Loucy (cell line): ENCODE data around the gene KIF2C.

Experiments
- H2AFZ ChIP-seq: fragments of 200-600 bp; sonication (generic); 2 replicates; pipeline ENCODE4 v1.6.0; 2016; ENCODE audit warnings: antibody characterized with exemption, mild to moderate bottlenecking, low read length, moderate library complexity
- H3F3A ChIP-seq: fragments of 200-600 bp; 2 replicates; pipeline ENCODE4 v1.6.0; 2016; ENCODE audit warnings: antibody characterized with exemption, low read depth, mild to moderate bottlenecking
- H3K27me3 ChIP-seq: fragments of 200-600 bp; sonication (generic); 2 replicates; pipeline ENCODE4 v1.6.1; 2014; ENCODE audit warnings: low read length, mild to moderate bottlenecking; ENCODE audit not compliant: insufficient read depth, poor library complexity, severe bottlenecking
- H3K36me3 ChIP-seq: fragments of 200-600 bp; sonication (generic); 2 replicates; pipeline ENCODE4 v1.6.1; 2016; ENCODE audit warnings: low read length; ENCODE audit not compliant: insufficient read depth
- H3K4me1 ChIP-seq: fragments of 200-600 bp; sonication (generic); 2 replicates; pipeline ENCODE4 v1.5.1; 2014; ENCODE audit warnings: low read length, mild to moderate bottlenecking; ENCODE audit not compliant: insufficient read depth, poor library complexity, severe bottlenecking
- H3K4me2 ChIP-seq: fragments of 200-600 bp; sonication (generic); 2 replicates; pipeline ENCODE4 v1.6.0; 2014; ENCODE audit warnings: antibody characterized with exemption, low read length, low read depth, mild to moderate bottlenecking; ENCODE audit not compliant: poor library complexity, severe bottlenecking
- H3K4me3 ChIP-seq: fragments of 200-600 bp; sonication (generic); 2 replicates; pipeline ENCODE4 v1.5.1; 2014; ENCODE audit warnings: low read length, mild to moderate bottlenecking, mixed read lengths; ENCODE audit not compliant: poor library complexity, severe bottlenecking
- H3K79me2 ChIP-seq: fragments of 200-600 bp; sonication (generic); 2 replicates; pipeline ENCODE4 v1.6.1; 2014; ENCODE audit warnings: low read length; ENCODE audit not compliant: insufficient read depth
- H3K9ac ChIP-seq: fragments of 200-600 bp; sonication (generic); 2 replicates; pipeline ENCODE4 v1.6.0; 2014; ENCODE audit warnings: mild to moderate bottlenecking, low read depth, low read length, moderate library complexity; ENCODE audit not compliant: poor library complexity, severe bottlenecking
- H3K9me2 ChIP-seq: fragments of 200-600 bp; sonication (generic); replicated peaks from 2 replicates; pipeline ENCODE4 v1.6.1; 2016; ENCODE audit warnings: low read depth, low read length, mixed read lengths
- H3K9me3 ChIP-seq: fragments of 200-600 bp; sonication (generic); 2 replicates; pipeline ENCODE4 v1.6.1; 2014; ENCODE audit warnings: mild to moderate bottlenecking, antibody characterized with exemption, low read length, low read depth; ENCODE audit not compliant: insufficient read depth
- H4K20me1 ChIP-seq: fragments of 200-600 bp; sonication (generic); 2 replicates; pipeline ENCODE4 v1.6.0; 2014; ENCODE audit warnings: antibody characterized with exemption, low read length, mild to moderate bottlenecking; ENCODE audit not compliant: insufficient read depth, poor library complexity, severe bottlenecking
- EZH2phosphoT487 ChIP-seq: fragments of 200-600 bp; IDR thresholded peaks from 2 replicates; pipeline ENCODE4 v1.6.1; 2018; ENCODE audit warnings: antibody characterized with exemption, mild to moderate bottlenecking, moderate library complexity, borderline replicate concordance
- TF ChIP-seq, protein P1 (sequence below): fragments of 200-600 bp; sonication (generic); conservative IDR thresholded peaks from 2 replicates; pipeline ENCODE4 v1.5.1; 2014; ENCODE audit warnings: mild to moderate bottlenecking, antibody characterized with exemption, low read length

KIF2C gene

DNA sequence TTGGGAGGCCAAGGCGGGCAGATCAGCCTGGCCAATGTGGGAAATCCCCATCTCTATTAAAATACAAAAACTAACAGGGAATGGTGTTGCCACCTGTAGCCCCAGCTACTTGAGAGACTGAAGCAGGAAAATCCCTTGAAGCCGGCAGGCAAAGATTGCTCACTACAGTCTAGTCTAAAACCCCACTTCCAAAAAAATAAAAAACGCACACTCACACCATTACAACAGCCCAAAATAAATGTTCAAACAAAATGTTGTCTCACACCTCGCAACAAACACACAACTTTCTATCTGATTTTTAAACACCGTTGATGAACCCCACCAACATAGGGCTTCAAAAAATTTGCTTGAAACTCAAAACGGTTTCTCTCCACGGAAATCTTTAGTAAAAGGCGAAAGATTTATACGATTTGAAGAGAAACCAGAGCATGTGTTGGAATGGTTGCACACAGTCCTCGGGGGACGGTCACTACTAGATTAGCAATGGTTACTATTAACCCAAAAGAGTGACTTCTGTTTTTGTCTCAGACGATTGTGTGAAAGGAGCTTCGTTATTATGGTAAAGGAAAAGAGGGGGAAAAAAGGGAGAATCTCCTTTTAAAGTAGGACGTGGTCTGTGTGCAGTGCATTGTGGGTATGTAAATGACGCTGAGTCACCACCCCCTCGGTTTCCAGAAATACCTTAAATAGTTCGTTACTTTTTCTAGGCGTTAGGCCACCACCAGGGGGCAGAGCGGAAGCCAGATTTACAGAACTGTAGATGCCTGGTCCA, 8.7 kb upstream of the KIF2C start, which contains the start of gene RNU5D-1:
TSS of gene RNU5D-1 (minus strand) at position 430 of the 772 bp plus-strand sequence.
- peak within 1 kb of the TSS; percentile 66 for H3K4me3 ChIP-seq
- no peaks in the 10 kb centered on the region for H3K27me3 ChIP-seq

DNA sequence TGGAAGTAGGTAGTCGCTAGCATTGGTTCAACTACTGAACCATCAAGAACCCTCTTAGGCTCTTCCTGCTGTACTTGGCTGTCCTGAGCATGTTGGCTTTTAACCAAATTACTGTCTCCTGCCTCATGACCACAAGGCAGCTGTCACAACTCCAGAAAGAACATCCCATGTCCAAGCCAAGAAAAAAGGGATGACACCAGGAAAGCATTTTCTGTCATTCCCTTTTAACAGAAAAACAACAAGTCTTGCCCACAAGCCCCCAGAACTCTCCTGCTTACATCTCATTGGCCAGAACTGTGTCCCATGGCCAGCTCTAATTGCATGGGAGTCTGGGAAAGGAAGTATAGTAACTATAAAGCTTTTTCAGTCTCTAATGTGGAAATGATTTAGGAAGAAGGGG, 6.3 kb upstream of the KIF2C start:
- peaks cover 20% of the 10 kb centered on the region for H3K4me1 ChIP-seq
- no peaks in the 10 kb centered on the region for H3K27me3 ChIP-seq
- H3K79me2 ChIP-seq, result no peaks in the 10 kb centered on the region
- peak overlapping the region; percentile 8 for H3K9ac ChIP-seq
- TF ChIP-seq EZH2phosphoT487, result no peak
- TF ChIP-seq, protein P1, sequence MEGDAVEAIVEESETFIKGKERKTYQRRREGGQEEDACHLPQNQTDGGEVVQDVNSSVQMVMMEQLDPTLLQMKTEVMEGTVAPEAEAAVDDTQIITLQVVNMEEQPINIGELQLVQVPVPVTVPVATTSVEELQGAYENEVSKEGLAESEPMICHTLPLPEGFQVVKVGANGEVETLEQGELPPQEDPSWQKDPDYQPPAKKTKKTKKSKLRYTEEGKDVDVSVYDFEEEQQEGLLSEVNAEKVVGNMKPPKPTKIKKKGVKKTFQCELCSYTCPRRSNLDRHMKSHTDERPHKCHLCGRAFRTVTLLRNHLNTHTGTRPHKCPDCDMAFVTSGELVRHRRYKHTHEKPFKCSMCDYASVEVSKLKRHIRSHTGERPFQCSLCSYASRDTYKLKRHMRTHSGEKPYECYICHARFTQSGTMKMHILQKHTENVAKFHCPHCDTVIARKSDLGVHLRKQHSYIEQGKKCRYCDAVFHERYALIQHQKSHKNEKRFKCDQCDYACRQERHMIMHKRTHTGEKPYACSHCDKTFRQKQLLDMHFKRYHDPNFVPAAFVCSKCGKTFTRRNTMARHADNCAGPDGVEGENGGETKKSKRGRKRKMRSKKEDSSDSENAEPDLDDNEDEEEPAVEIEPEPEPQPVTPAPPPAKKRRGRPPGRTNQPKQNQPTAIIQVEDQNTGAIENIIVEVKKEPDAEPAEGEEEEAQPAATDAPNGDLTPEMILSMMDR, result no peak
- H3K9me2 ChIP-seq, result no peaks in the 10 kb centered on the region
- peak overlapping the region; percentile 82 for H2AFZ ChIP-seq
- H3K4me2 ChIP-seq, result peak overlapping the region; percentile 25
- peak overlapping the region; percentile 20 for H3K4me3 ChIP-seq
- H3K36me3 ChIP-seq, result no peaks in the 10 kb centered on the region
- peaks cover 13% of the 10 kb centered on the region for H3F3A ChIP-seq
- H3K9me3 ChIP-seq, result no peaks in the 10 kb centered on the region
- no peaks in the 10 kb centered on the region for H4K20me1 ChIP-seq

More for the DNA sequence above, 8.7 kb upstream of the KIF2C start, which contains the start of gene RNU5D-1:
- H3K9me3 ChIP-seq, result no peaks in the 10 kb centered on the region
- no peaks in the 10 kb centered on the region for H3K79me2 ChIP-seq
- TF ChIP-seq, protein P1, result peak; percentile 75
- TF ChIP-seq EZH2phosphoT487, result no peak
- no peaks in the 10 kb centered on the region for H3K9me2 ChIP-seq
- peak within 1 kb of the TSS; percentile 73 for H2AFZ ChIP-seq
- H4K20me1 ChIP-seq, result no peaks in the 10 kb centered on the region
- H3K36me3 ChIP-seq, result no peaks in the 10 kb centered on the region
- H3F3A ChIP-seq, result peaks cover 13% of the 10 kb centered on the region
- peaks cover 20% of the 10 kb centered on the region for H3K4me1 ChIP-seq
- peak within 1 kb of the TSS; percentile 68 for H3K9ac ChIP-seq
- peak within 1 kb of the TSS; percentile 75 for H3K4me2 ChIP-seq

DNA sequence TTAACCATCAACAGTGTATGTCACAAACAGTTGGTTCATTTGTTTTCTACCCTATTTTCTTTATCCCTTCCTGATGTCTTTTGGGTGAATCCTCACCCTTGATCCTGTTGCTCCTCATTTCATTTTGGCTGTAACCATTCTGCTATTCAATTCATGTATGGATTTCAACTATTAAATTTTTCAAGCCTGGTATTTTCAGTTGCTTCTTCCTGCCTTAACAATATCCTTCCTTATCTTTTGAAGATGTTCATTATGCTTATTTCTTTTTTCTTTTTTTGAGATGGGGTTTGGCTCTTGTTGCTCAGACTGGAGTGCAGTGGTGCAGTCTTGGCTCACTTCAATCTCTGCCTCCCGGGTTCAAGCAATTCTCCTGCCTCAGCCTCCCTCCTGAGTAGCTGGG, 5.9 kb upstream of the KIF2C start:
- no peak overlapping the region for H3K4me3 ChIP-seq
- no peak for TF ChIP-seq EZH2phosphoT487
- no peaks in the 10 kb centered on the region for H3K27me3 ChIP-seq
- peak overlapping the region; percentile 25 for H3K4me2 ChIP-seq
- peak overlapping the region; percentile 82 for H2AFZ ChIP-seq
- H3K9me3 ChIP-seq, result no peaks in the 10 kb centered on the region
- H3K79me2 ChIP-seq, result no peaks in the 10 kb centered on the region
- H3K4me1 ChIP-seq, result peaks cover 20% of the 10 kb centered on the region
- no peaks in the 10 kb centered on the region for H3K9me2 ChIP-seq
- H3K36me3 ChIP-seq, result no peaks in the 10 kb centered on the region
- peak overlapping the region; percentile 8 for H3K9ac ChIP-seq
- H4K20me1 ChIP-seq, result no peaks in the 10 kb centered on the region
- peaks cover 13% of the 10 kb centered on the region for H3F3A ChIP-seq
